ENCODE results near the gene NR4A3.

DNA sequence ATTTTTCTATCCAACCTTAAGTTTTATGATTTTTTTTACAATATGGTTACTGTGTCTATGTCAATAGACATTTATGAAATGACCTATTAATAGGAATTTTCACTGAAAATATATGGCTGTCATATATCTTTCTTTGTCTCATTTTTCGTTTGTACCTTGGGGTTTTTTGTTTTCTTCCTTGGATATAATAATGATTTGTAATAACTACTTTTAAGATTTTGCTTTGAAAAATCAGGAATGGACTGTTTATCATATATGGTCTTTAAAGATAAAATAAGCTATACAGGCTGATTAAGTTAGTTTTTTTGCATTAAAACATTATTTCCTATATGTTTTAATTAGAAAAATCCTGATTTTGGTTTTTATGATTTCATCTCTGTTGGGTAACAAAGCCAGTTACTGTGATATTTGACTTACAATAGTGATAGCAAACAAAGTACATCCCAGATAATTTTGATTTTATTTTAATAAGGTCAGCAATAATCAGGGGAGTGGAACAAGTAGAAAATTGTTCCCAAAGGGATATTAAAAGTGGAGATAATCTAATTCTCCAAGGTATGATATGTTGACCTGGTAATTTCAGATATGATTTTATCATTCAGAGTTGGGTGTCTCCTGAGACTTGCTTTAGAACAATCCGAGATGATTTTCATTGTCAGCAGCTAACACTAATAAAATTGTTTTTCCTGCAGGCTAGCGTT, 10.3 kb downstream of the NR4A3 start:
- no peak for TF ChIP-seq POLR2A (IDR thresholded peaks at IDR 0.05)
- TF ChIP-seq, protein P1, sequence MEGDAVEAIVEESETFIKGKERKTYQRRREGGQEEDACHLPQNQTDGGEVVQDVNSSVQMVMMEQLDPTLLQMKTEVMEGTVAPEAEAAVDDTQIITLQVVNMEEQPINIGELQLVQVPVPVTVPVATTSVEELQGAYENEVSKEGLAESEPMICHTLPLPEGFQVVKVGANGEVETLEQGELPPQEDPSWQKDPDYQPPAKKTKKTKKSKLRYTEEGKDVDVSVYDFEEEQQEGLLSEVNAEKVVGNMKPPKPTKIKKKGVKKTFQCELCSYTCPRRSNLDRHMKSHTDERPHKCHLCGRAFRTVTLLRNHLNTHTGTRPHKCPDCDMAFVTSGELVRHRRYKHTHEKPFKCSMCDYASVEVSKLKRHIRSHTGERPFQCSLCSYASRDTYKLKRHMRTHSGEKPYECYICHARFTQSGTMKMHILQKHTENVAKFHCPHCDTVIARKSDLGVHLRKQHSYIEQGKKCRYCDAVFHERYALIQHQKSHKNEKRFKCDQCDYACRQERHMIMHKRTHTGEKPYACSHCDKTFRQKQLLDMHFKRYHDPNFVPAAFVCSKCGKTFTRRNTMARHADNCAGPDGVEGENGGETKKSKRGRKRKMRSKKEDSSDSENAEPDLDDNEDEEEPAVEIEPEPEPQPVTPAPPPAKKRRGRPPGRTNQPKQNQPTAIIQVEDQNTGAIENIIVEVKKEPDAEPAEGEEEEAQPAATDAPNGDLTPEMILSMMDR (IDR thresholded peaks at IDR 0.05 in 4 of 5, conservative IDR thresholded peaks at IDR 0.05 in 1 of 5) = no peak

All from gastrocnemius medialis (tissue), 4 donors.